ENCODE results near the gene RNASEH1. TPM values are rescaled to one million over a fixed set of nuclear protein-coding genes. Genes with fewer than 3 reads are reported as not detected.

The RNASEH1 gene
- total RNA-seq, 1 experiment from 2014 or later = 42.0 TPM

DNA sequence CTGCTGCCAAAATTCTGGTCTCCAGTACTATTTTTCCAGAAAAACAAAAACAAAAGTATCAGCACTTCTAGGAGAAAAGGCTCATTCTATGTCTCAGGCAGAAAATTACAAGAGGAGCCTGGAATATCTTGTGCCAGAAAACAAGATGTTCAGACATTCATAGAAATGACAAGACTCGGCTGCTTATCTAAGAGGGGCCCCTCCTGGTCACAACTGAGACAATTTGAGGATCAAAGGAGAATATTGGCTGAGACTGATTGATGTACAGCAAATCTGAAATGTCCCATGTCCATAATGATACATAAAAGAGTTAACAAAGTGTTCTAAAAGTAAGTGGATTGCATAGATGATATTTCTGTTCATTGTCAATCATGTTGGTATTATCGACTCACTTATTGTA lies 14.5 kb upstream of the RNASEH1 start:
- Mint-ChIP-seq H3K4me1 (peaks cover 12 to 18% of the 10 kb centered on the region in 2 experiments), H3K9me3 (peaks cover 0 to 1% of the 10 kb centered on the region in 2 experiments; a peak in 1 of 5 replicates), H3K27me3 (ENCODE audit: low read depth) (peaks cover 7% of the 10 kb centered on the region), H3K36me3 (ENCODE audit: insufficient read depth in 1 of 3, low read depth in 3 of 3) (peaks cover 19 to 22% (median 20%) of the 10 kb centered on the region in 3 experiments), H3K4me3 (no peak overlapping the region), H3K27ac (no peak overlapping the region)
- Histone ChIP-seq H2BK15ac (ENCODE audit: low read depth, low read length) (no peak overlapping the region), H3K79me2 (ENCODE audit: insufficient read depth, low read length) (peaks cover 12% of the 10 kb centered on the region; the same call in 1 of the 2 replicates), H4K5ac (ENCODE audit: insufficient read length, low read depth, low read length) (no peak overlapping the region), H3K79me1 (ENCODE audit: insufficient read depth, low read depth, low read length, poor library complexity, severe bottlenecking) (no peaks in the 10 kb centered on the region), H2BK12ac (ENCODE audit: insufficient read length, low read depth, low read length) (no peak overlapping the region), H2BK120ac (ENCODE audit: low read depth, low read length, poor library complexity, severe bottlenecking) (no peak overlapping the region), H4K91ac (ENCODE audit: insufficient read length, low read depth, low read length) (no peak overlapping the region), H2AFZ (ENCODE audit: low read length) (no peak overlapping the region), H4K8ac (replicated peaks; ENCODE audit: insufficient read length, low read depth, low read length) (no peak overlapping the region), H3K9ac (ENCODE audit: extremely low read depth, insufficient read length, low read length) (no peak overlapping the region), H3K23ac (ENCODE audit: insufficient read length, low read depth, low read length) (no peak overlapping the region), H3K14ac (ENCODE audit: insufficient read depth, low read length) (no peak overlapping the region), H3K18ac (ENCODE audit: insufficient read length, low read depth, low read length) (no peak overlapping the region), H3K23me2 (ENCODE audit: insufficient read length, low read depth, low read length, poor library complexity, severe bottlenecking) (peaks cover 3% of the 10 kb centered on the region), H3K4me1 (ENCODE audit: insufficient read depth, low read length) (no peaks in the 10 kb centered on the region; the same call in 1 of the 2 replicates), H3K27me3 (ENCODE audit: insufficient read depth, low read length) (no peaks in the 10 kb centered on the region), H3K4ac (ENCODE audit: low read depth, low read length) (no peak overlapping the region), H3K27ac (ENCODE audit: insufficient read length, low read depth, low read length) (no peak overlapping the region), H2BK20ac (ENCODE audit: low read depth, low read length, poor library complexity, severe bottlenecking) (no peak overlapping the region), H3K9me3 (ENCODE audit: control insufficient read depth, low read depth, low read length) (no peaks in the 10 kb centered on the region), H3K56ac (ENCODE audit: insufficient read length, low read depth, low read length) (no peak overlapping the region), H3K4me2 (ENCODE audit: insufficient read depth, insufficient read length, low read length) (no peak overlapping the region), H2AK5ac (ENCODE audit: insufficient read length, low read length) (no peak overlapping the region), H3T11ph (ENCODE audit: low read length) (no peak overlapping the region), H4K20me1 (ENCODE audit: control insufficient read depth, insufficient read depth, insufficient read length) (no peaks in the 10 kb centered on the region), H2BK5ac (ENCODE audit: insufficient read length, low read length) (no peak overlapping the region)
- TF ChIP-seq, protein P1, sequence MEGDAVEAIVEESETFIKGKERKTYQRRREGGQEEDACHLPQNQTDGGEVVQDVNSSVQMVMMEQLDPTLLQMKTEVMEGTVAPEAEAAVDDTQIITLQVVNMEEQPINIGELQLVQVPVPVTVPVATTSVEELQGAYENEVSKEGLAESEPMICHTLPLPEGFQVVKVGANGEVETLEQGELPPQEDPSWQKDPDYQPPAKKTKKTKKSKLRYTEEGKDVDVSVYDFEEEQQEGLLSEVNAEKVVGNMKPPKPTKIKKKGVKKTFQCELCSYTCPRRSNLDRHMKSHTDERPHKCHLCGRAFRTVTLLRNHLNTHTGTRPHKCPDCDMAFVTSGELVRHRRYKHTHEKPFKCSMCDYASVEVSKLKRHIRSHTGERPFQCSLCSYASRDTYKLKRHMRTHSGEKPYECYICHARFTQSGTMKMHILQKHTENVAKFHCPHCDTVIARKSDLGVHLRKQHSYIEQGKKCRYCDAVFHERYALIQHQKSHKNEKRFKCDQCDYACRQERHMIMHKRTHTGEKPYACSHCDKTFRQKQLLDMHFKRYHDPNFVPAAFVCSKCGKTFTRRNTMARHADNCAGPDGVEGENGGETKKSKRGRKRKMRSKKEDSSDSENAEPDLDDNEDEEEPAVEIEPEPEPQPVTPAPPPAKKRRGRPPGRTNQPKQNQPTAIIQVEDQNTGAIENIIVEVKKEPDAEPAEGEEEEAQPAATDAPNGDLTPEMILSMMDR (conservative IDR thresholded peaks at IDR 0.05) = no peak
- no CpG with 5 or more reads among the region's 2 CpGs for WGBS (ENCODE audit: extremely low coverage, insufficient read length, low lambda C conversion rate)
- DNase-seq = no peak
